Urinary bladder (tissue), 4 donors: ENCODE results near the gene TMEM51. TPM values are rescaled to one million over a fixed set of nuclear protein-coding genes. Genes with fewer than 3 reads are reported as not detected.

Experiments used
- DNase-seq: peaks from one replicate; pipeline ENCODE4 v3.0.0-alpha.2; 2015; ENCODE audit errors: extremely low spot score
- H3K27ac ChIP-seq: one replicate; pipeline ENCODE4 v1.5.1; 2013; ENCODE audit warnings: low read depth, mild to moderate bottlenecking, moderate library complexity
- H3K36me3 ChIP-seq: one replicate; pipeline ENCODE4 v1.6.1; 2013; ENCODE audit warnings: mild to moderate bottlenecking, moderate library complexity; ENCODE audit not compliant: insufficient read depth
- H3K4me1 ChIP-seq: one replicate; pipeline ENCODE4 v1.6.1; 2013; ENCODE audit warnings: mild to moderate bottlenecking, moderate library complexity; ENCODE audit not compliant: insufficient read depth
- H3K4me3 ChIP-seq: one replicate; pipeline ENCODE4 v1.5.1; 2013; ENCODE audit warnings: low read depth, low read length
- WGBS: extraction: QIAGEN DNeasy Blood & Tissue Kit; methylation state at CpG from one replicate; pipeline ENCODE4 v1.1.7; 2013; 5-methylcytosine and 5-hydroxymethylcytosine counted together
- polyA plus RNA-seq: library from polyadenylated mRNA; stranded (reverse); fragments of 200-250 nt; gene quantifications from one replicate; pipeline ENCODE4 v1.2.3, GENCODE V29; 2013
- total RNA-seq: library from RNA; depleted of rRNA; stranded (reverse); fragments of >200 nt; gene quantifications from one replicate; pipeline ENCODE4 v1.2.3, GENCODE V29; 2014
- donor health status: healthy with polysubstance abuse.
- donor health status: healthy.

TMEM51 gene
- total and polyA plus RNA-seq, 2 donors = 15.9 to 21.5 TPM

DNA sequence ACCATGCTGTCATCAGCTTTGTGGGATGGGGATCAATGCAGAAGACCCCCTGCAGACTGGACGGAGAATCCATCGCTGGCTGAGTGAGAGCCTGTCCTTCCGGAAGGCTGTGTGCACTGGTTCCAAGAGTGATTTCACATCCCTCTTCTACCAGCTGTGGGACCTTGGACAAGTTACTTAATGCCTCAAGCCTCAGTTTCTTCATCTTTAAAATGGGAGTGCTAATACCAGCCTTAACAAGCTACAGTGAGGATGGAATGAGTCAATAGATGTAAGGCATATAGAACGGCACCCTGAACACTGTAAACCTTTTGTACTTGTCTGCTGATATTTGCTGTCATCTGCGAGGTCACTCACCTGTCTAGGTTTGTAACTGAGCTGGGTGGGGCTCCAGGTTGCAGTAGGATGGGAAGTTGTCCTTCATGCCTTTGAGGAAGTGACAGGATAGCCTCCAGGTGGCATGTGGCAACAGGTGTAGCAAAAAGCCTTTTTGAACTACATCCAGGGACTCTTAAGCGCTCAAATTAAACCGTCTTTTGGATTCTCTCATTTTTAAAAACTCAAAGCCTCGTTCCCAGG, 27.5 kb downstream of the TMEM51 start:
- H3K4me1 ChIP-seq = peaks cover 1% of the 10 kb centered on the region
- DNase-seq = no peak
- 85% methylated on average over 8 of the region's 8 CpGs for WGBS

DNA sequence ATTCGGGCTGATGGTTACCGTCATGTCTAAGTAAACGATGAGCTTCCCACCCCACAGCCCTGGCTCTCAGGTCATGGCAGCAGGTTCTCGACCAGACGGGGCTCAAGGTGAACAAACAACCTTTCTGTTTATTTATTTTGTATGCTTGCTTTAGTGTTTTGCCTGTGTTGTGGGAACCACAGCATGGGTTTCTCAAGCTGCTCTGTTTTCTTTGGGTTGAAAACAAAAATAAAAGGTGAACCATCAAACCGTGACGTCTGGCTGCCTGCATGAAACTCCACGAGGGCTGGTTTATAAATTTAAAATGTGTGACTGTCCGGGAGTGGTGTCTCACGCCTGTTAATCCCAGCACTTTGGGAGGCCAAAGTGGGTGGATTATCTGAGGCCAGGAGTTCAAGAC, 28.0 kb downstream of the TMEM51 start:
- Histone ChIP-seq H3K27ac (no peak overlapping the region), H3K4me1 (peaks cover 1% of the 10 kb centered on the region), H3K36me3 (no peaks in the 10 kb centered on the region), H3K4me3 (no peak overlapping the region)
- DNase-seq = no peak
- WGBS = 74% methylated on average over 10 of the region's 10 CpGs

More for the DNA sequence above, 27.5 kb downstream of the TMEM51 start:
- H3K36me3 ChIP-seq = no peaks in the 10 kb centered on the region
- H3K4me3 ChIP-seq = no peak overlapping the region
- H3K27ac ChIP-seq = no peak overlapping the region

- DNase-seq = no peak
- 89% methylated on average over 8 of the region's 8 CpGs for whole genome bisulfite sequencing
- H3K36me3 ChIP-seq = no peaks in the 10 kb centered on the region
- no peak overlapping the region for H3K4me3 ChIP-seq
- no peaks in the 10 kb centered on the region for H3K4me1 ChIP-seq
- H3K27ac ChIP-seq = no peak overlapping the region
These were observed 31.1 kb downstream of the TMEM51 start for GRCh38 chr1:15184436-15185241.

GRCh38 chr1:15185617-15186016, 32.1 kb downstream of the TMEM51 start:
- WGBS = 63% methylated on average over 3 of the region's 3 CpGs
- Histone ChIP-seq H3K4me3 (no peak overlapping the region), H3K4me1 (no peaks in the 10 kb centered on the region), H3K36me3 (no peaks in the 10 kb centered on the region), H3K27ac (no peak overlapping the region)
- no peak for DNase-seq

DNA sequence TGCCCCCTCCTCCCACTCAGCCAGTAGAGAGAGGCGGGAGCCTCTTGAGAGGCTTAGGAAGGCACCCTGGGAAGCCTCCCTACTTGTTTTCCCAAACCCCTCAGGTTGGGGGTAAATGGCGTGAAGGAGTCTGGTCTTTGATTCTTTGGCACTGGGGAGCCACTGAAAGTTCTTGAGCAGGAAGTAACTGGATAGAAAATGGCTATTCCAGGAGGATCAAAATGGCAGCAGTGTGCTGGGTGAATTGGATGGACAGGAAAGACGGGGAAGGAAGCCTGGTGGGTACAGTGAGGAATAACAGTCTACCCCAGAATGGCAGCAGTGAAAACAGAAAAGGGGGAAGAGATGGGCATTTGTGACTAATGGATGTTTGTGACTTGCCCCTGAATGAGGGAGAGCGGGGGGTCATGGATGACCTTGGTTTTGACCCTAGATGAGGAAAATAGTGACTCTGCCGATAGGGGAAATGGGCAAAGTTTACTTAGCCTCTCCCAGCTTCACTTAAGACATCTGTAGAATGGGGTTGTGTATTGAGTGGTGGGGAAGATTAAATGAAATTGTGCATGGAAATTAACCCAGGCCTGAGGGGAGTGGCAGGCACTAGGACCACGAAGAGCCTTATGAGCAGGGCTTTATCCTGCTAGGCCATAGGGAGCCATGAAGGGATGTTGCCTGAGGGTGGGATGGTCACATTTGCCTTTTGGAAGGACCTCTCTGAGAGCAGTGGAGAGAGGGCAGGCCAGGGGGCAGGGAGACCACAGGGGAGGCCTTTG, 32.7 kb downstream of the TMEM51 start:
- Histone ChIP-seq H3K4me1 (no peaks in the 10 kb centered on the region), H3K4me3 (no peak overlapping the region), H3K27ac (no peak overlapping the region), H3K36me3 (no peaks in the 10 kb centered on the region)
- WGBS = 78% methylated on average over 6 of the region's 6 CpGs
- DNase-seq = no peak

DNA sequence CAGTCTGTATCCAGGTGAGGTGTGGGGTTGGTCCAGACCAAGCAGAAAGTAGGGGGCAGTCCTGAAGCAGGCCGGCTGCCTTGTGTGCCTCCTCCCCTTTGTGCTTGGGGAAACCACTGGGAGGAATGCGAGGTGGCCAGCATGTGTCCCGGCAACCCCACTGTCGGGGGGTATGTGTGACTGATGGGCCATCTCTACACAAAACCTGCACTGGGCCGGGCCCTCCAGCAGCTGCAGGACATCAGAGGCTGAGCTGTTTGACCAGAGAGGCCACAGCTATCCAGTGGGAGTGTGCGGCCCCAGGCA, 33.3 kb downstream of the TMEM51 start:
- Histone ChIP-seq H3K4me1 (no peaks in the 10 kb centered on the region), H3K27ac (no peak overlapping the region), H3K36me3 (no peaks in the 10 kb centered on the region), H3K4me3 (no peak overlapping the region)
- 48% methylated on average over 6 of the region's 6 CpGs for WGBS
- DNase-seq = no peak

DNA sequence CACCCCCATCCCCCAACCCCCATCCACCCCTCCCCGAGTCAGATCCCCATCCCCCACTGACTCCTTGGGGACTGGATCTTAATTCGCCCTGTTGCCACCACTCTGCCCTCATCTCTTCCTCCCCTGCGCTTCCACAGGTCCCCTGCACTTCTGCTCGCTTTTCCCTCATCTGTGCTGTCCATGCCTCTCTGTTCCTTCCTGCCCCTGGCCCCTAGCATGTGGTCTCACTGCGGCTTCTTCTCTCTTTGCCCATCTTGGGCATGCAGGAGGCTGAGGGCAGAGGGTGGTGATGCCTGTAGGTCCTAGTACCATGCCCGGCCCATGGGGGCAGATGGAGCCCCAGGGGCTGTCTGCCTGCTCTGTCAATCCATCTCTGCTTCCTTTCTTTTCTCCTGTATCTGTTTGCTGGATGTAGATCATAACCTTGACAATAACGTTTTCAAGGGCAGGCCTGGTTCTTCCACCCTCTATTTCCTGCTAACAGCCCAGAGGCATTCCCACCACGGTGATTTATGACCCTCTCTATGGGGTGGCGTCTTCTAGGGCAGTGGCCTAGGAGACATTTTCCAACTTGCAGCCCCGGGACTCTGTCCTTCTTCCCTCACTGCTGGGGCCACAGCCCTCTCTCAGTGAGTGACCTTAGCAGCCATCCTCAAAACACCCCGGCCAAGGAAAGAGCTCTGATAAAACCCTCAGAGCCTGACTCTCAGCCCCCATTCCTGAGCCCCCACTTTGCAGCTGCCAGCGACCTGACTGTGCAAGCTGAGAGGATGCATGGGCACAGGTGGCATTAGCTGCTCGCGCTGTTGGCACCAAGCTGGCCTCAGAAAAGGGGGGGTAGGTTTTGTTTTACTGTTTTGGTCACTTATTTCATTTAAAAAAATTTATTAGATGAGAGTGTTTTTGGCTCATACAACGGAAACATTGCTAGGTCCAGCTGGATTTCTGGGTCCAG, 33.9 kb downstream of the TMEM51 start:
- 53% methylated on average over 15 of the region's 15 CpGs for WGBS
- H3K27ac ChIP-seq = no peak overlapping the region
- H3K36me3 ChIP-seq = no peaks in the 10 kb centered on the region
- no peak overlapping the region for H3K4me3 ChIP-seq
- H3K4me1 ChIP-seq = no peaks in the 10 kb centered on the region
- no peak for DNase-seq

DNA sequence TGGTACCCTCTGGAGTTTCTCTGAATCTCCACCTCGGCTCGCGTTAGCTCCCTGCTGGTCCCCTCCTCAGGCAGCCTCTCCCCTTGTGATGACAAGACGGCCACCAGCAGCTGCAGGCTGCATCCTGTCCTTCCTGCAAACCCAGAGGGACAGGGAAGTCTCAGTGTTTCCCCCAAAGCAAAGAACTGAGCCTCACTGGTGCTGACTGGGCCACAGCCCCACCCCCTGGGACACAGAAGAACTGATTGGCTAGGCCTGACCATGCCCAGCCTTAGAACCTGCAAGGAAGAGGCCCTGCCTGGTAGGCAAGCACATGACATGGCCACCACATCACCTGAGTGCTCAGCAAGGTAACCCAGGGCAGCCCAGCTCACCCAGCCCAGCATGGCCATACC, 34.6 kb downstream of the TMEM51 start:
- Histone ChIP-seq H3K4me1 (no peaks in the 10 kb centered on the region), H3K27ac (no peak overlapping the region), H3K36me3 (no peaks in the 10 kb centered on the region), H3K4me3 (no peak overlapping the region)
- 66% methylated on average over 4 of the region's 4 CpGs for WGBS
- no peak for DNase-seq

DNA sequence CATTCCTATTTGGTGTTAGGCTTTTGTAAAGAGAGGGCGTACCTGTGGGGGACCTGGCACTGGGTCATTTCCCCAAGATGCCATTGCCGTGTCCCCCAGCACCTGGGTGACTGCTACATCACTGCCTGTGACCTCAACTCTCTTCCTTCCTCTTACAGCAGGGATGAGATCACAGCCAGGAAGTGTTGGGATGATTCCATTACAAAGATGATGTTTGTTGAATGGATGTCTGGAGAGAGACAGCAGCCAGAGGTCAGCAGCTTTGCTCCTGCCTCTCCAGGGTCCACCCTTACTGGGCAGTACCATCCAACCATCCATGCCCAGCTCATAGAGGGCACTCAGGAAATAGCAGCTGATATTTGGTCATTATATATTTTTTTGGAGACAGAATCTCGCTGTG, 35.1 kb downstream of the TMEM51 start:
- WGBS = 81% methylated on average over 3 of the region's 3 CpGs
- H3K4me1 ChIP-seq = no peaks in the 10 kb centered on the region
- no peak overlapping the region for H3K27ac ChIP-seq
- no peaks in the 10 kb centered on the region for H3K36me3 ChIP-seq
- H3K4me3 ChIP-seq = no peak overlapping the region
- no peak for DNase-seq

DNA sequence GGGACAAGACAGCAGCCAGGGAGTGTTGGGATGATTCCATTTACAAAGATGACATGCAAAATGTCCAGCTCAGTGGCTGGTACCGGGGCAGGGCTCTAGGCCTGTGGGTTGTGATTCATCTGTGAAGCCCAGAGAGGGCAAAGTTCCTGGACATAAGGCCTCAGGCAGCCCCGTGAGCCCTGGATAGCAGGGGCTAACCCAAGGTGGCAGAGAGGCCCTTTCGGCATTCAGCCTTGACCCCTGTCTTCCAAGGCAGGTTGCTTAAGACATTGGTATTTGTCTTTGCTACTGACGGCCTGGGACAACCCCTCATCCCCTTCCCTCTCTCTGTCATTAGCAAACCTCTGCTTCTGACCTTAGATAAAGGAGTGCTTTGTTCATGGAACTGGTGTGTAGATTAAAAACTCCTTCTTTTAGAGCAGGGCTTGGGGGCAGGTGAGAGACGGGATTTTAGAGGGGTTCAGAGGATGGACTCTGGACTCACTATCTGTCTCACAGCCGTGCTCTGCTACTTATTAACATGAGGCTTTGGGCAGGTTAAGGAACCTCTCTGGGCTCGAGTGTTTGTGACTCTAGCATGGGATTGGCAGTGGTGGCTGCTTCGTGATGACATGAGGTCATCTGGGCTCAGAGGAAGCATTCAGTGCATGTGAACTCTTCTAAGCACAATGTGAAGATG, 36.3 kb downstream of the TMEM51 start:
- H3K27ac ChIP-seq = peak overlapping the region; percentile 38
- no peak for DNase-seq

GRCh38 chr1:15191267-15191666, 37.7 kb downstream of the TMEM51 start:
- Histone ChIP-seq H3K4me1 (no peaks in the 10 kb centered on the region), H3K36me3 (no peaks in the 10 kb centered on the region), H3K4me3 (no peak overlapping the region), H3K27ac (no peak overlapping the region)
- WGBS = 87% methylated on average over 8 of the region's 8 CpGs
- DNase-seq = no peak

More for the DNA sequence above, 36.3 kb downstream of the TMEM51 start:
- Histone ChIP-seq H3K4me3 (no peak overlapping the region), H3K4me1 (no peaks in the 10 kb centered on the region), H3K36me3 (no peaks in the 10 kb centered on the region)
- 81% methylated on average over 8 of the region's 8 CpGs for WGBS

GRCh38 chr1:15191770-15192169, 38.2 kb downstream of the TMEM51 start:
- 83% methylated on average over 13 of the region's 13 CpGs for WGBS
- Histone ChIP-seq H3K4me1 (no peaks in the 10 kb centered on the region), H3K36me3 (no peaks in the 10 kb centered on the region), H3K27ac (no peak overlapping the region), H3K4me3 (no peak overlapping the region)
- DNase-seq = no peak
